Parathyroid adenoma (tissue), 2 donors: ENCODE measurements around the gene MTSS2.
"Not testable (repeated sequence)": the region's sequence is repeated elsewhere in the genome, so short reads cannot be mapped to it uniquely, and the experiment has no call there.

ENCODE experiments used
- H2AFZ ChIP-seq: fragments of 300-600 bp; sonication (generic); one replicate; pipeline ENCODE4 v1.7.0; 2017; ENCODE audit warnings: antibody characterized with exemption, mild to moderate bottlenecking
- H3K27ac ChIP-seq: fragments of 300-600 bp; sonication (generic); one replicate; pipeline ENCODE4 v1.7.0; 2017
- H3K27me3 ChIP-seq: fragments of 300-600 bp; sonication (generic); one replicate; pipeline ENCODE4 v1.7.0; 2017; ENCODE audit warnings: low read length; ENCODE audit not compliant: control insufficient read depth, insufficient read depth
- H3K36me3 ChIP-seq: fragments of 300-600 bp; sonication (generic); one replicate; pipeline ENCODE4 v1.7.0; 2017; ENCODE audit warnings: low read length; ENCODE audit not compliant: control insufficient read depth, insufficient read depth
- H3K4me1 ChIP-seq: fragments of 300-600 bp; sonication (generic); one replicate; pipeline ENCODE4 v1.7.0; 2017; ENCODE audit warnings: control low read depth
- H3K4me2 ChIP-seq: fragments of 300-600 bp; sonication (generic); one replicate; pipeline ENCODE4 v1.7.0; 2017; ENCODE audit warnings: low read length
- H3K4me3 ChIP-seq: fragments of 300-600 bp; sonication (generic); one replicate; pipeline ENCODE4 v1.7.0; 2017; ENCODE audit warnings: low read depth, low read length
- H3K79me2 ChIP-seq: fragments of 300-600 bp; sonication (generic); one replicate; pipeline ENCODE4 v1.7.0; 2017; ENCODE audit warnings: control low read depth
- H3K9ac ChIP-seq: fragments of 300-600 bp; sonication (generic); one replicate; pipeline ENCODE4 v1.7.0; 2017; ENCODE audit warnings: mild to moderate bottlenecking
- H3K9me3 ChIP-seq: fragments of 300-600 bp; sonication (generic); one replicate; pipeline ENCODE4 v1.7.0; 2017; ENCODE audit warnings: low read length; ENCODE audit not compliant: control insufficient read depth
- CTCF ChIP-seq: fragments of 300-600 bp; sonication (generic); IDR thresholded peaks from one replicate; pipeline ENCODE4 v1.7.0; 2017; ENCODE audit warnings: antibody characterized with exemption, mild to moderate bottlenecking
- donor health status: primary hyperparathyroidism.

The MTSS2 gene

GRCh38 chr16:70644763-70645597, 40.9 kb downstream of the MTSS2 start:
- no peaks in the 10 kb centered on the region for H3K79me2 ChIP-seq
- no peak for TF ChIP-seq CTCF
- no peak overlapping the region for H3K4me3 ChIP-seq
- H3K36me3 ChIP-seq = no peaks in the 10 kb centered on the region
- no peak overlapping the region for H3K9ac ChIP-seq
- no peak overlapping the region for H3K4me2 ChIP-seq
- H3K27ac ChIP-seq = no peak overlapping the region
- H3K4me1 ChIP-seq = peaks cover 3% of the 10 kb centered on the region
- no peaks in the 10 kb centered on the region for H3K9me3 ChIP-seq
- no peak overlapping the region for H2AFZ ChIP-seq
- H3K27me3 ChIP-seq = no peaks in the 10 kb centered on the region

DNA sequence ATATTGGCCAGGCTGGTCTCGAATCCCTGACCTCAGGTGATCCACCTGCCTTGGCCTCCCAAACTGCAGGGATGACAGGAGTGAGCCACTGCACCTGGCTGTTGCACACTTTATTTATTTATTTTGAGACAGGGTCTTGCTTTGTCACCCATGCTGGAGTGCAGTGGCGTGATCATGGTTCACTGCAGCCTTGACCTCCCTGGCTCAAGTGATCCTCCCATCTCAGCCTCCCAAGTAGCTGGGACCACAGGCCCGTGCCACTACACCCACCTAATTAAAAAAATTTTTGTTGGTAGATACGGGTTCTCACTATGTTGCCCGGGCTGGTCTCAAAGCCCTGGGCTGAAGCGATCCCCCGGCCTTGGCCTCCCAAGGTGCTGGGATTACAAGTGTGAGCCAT, 42.6 kb downstream of the MTSS2 start:
- not testable (repeated sequence) for H3K4me1 ChIP-seq, H3K9me3 ChIP-seq, H3K36me3 ChIP-seq, H3K27ac ChIP-seq, H3K4me2 ChIP-seq, H3K9ac ChIP-seq, H2AFZ ChIP-seq, H3K79me2 ChIP-seq, H3K27me3 ChIP-seq, H3K4me3 ChIP-seq

- Histone ChIP-seq H3K27me3 (no peaks in the 10 kb centered on the region), H3K79me2 (no peaks in the 10 kb centered on the region), H3K27ac (no peak overlapping the region), H3K36me3 (no peaks in the 10 kb centered on the region), H3K4me3 (no peak overlapping the region), H3K9ac (no peak overlapping the region), H2AFZ (no peak overlapping the region), H3K4me2 (no peak overlapping the region), H3K9me3 (no peaks in the 10 kb centered on the region), H3K4me1 (peaks cover 8% of the 10 kb centered on the region)
- TF ChIP-seq CTCF = no peak
These were observed 43.2 kb downstream of the MTSS2 start for GRCh38 chr16:70642633-70643032.

DNA sequence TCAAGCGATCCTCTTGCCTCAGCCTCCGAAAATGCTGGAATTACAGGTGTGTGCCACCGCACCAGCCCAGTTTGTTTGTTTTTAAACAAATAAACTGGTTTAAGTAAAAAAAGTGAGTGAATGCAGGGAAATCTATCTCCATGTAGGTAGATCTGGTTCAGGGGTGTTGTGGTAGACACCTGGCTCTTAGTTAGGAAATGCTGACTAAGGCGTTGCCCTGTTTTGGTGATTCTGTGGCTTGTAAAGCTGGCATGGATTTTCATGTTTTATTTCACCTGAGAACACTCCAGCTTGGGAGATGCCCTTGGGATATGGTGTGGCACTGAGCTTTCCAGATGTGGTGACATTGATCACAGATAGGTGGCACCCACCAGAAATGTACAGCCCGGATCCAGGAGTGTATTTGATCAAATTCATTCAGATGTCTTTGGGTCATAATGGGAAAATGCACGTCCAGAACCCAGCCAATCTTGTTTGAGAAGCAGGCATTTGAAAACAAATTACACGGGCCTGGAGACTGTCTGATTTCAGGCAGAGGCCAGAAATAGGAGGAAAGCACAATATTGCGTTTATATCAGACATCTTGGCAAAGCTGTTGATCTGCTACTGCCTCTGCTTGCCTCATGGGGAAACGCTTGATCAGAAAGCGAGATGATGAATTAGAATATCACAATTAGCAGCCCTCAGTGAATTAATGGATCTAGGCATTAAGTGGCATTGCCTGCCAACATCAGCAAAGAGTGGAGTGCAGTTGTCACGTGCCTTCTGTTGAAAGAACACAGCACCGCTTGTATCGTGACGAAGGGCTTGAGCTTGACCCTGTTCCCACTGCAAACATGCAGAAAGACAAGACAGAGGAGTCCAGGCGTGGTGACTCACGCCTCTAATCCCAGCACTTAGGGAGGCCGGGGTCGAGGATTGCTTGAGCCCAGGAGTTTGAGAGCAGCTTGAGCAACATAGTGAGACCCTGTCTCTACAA, 46.8 kb downstream of the MTSS2 start:
- H3K4me3 ChIP-seq = no peak overlapping the region
- H3K4me1 ChIP-seq = peaks cover 8% of the 10 kb centered on the region
- no peak overlapping the region for H3K9ac ChIP-seq
- no peaks in the 10 kb centered on the region for H3K9me3 ChIP-seq
- no peaks in the 10 kb centered on the region for H3K36me3 ChIP-seq
- no peaks in the 10 kb centered on the region for H3K27me3 ChIP-seq
- H2AFZ ChIP-seq = peak overlapping the region; percentile 47
- no peak overlapping the region for H3K27ac ChIP-seq
- H3K79me2 ChIP-seq = no peaks in the 10 kb centered on the region
- H3K4me2 ChIP-seq = no peak overlapping the region
- TF ChIP-seq CTCF = no peak
